ENCODE data around the gene SETD7.

The SETD7 gene

GRCh38 chr4:139567159-139567870, 11.3 kb upstream of the SETD7 start:
- Histone ChIP-seq H3K36me3 (ENCODE audit: control insufficient read depth in 1 of 2, insufficient read depth in 2 of 2, low read length in 2 of 2) (no peaks in the 10 kb centered on the region), H3K27me3 (ENCODE audit: low read depth, low read length) (no peaks in the 10 kb centered on the region), H3K4me1 (ENCODE audit: control insufficient read depth in 1 of 2, insufficient read depth in 2 of 2, low read length in 2 of 2) (no peaks in the 10 kb centered on the region), H3K9me3 (ENCODE audit: control insufficient read depth in 1 of 2, low read length in 2 of 2) (no peaks in the 10 kb centered on the region), H3K4me3 (ENCODE audit: low read depth in 1 of 2, low read length in 2 of 2) (no peak overlapping the region), H3K27ac (ENCODE audit: low read length) (no peak overlapping the region)

GRCh38 chr4:139564502-139564901, 8.5 kb upstream of the SETD7 start:
- H3K4me3 ChIP-seq (ENCODE audit: low read depth in 1 of 2, low read length in 2 of 2), result no peak overlapping the region
- H3K27me3 ChIP-seq (ENCODE audit: low read depth, low read length), result no peaks in the 10 kb centered on the region
- no peaks in the 10 kb centered on the region for H3K36me3 ChIP-seq (ENCODE audit: control insufficient read depth in 1 of 2, insufficient read depth in 2 of 2, low read length in 2 of 2)
- no peaks in the 10 kb centered on the region for H3K9me3 ChIP-seq (ENCODE audit: control insufficient read depth in 1 of 2, low read length in 2 of 2)
- H3K4me1 ChIP-seq (ENCODE audit: control insufficient read depth in 1 of 2, insufficient read depth in 2 of 2, low read length in 2 of 2), result peaks cover 0 to 15% of the 10 kb centered on the region in 2 donors
- no peak overlapping the region for H3K27ac ChIP-seq (ENCODE audit: low read length)

GRCh38 chr4:139563515-139563914, 7.5 kb upstream of the SETD7 start:
- Histone ChIP-seq H3K27me3 (ENCODE audit: low read depth, low read length) (no peaks in the 10 kb centered on the region), H3K4me1 (ENCODE audit: control insufficient read depth in 1 of 2, insufficient read depth in 2 of 2, low read length in 2 of 2) (peaks cover 8 to 23% of the 10 kb centered on the region in 2 donors), H3K27ac (ENCODE audit: low read length) (no peak overlapping the region), H3K4me3 (ENCODE audit: low read depth in 1 of 2, low read length in 2 of 2) (no peak overlapping the region), H3K9me3 (ENCODE audit: control insufficient read depth in 1 of 2, low read length in 2 of 2) (no peaks in the 10 kb centered on the region), H3K36me3 (ENCODE audit: control insufficient read depth in 1 of 2, insufficient read depth in 2 of 2, low read length in 2 of 2) (no peaks in the 10 kb centered on the region)

DNA sequence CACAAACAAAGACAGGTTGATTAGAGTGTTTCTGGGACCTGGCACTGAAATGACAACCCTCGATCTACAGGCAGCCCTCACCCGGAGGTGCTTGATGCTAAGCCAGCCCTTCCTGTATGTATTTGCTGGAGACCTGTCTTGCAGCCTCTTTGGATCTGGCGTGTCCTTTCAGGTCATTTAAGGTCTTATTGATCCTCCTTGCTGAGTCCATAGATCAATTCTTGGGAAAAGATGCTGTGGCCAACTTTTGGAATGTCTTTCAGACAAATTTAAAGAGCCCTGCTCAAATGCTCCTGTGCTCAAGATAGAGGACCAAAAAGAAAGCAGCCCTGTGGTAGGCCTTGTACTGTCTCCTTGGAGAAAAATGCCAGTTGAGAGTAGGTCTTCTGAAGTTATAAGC, 6.8 kb upstream of the SETD7 start:
- Histone ChIP-seq H3K4me3 (ENCODE audit: low read depth in 1 of 2, low read length in 2 of 2) (no peak overlapping the region), H3K4me1 (ENCODE audit: control insufficient read depth in 1 of 2, insufficient read depth in 2 of 2, low read length in 2 of 2) (peaks cover 10 to 28% of the 10 kb centered on the region in 2 donors), H3K27me3 (ENCODE audit: low read depth, low read length) (no peaks in the 10 kb centered on the region), H3K27ac (ENCODE audit: low read length) (no peak overlapping the region), H3K9me3 (ENCODE audit: control insufficient read depth in 1 of 2, low read length in 2 of 2) (no peaks in the 10 kb centered on the region), H3K36me3 (ENCODE audit: control insufficient read depth in 1 of 2, insufficient read depth in 2 of 2, low read length in 2 of 2) (no peaks in the 10 kb centered on the region)

DNA sequence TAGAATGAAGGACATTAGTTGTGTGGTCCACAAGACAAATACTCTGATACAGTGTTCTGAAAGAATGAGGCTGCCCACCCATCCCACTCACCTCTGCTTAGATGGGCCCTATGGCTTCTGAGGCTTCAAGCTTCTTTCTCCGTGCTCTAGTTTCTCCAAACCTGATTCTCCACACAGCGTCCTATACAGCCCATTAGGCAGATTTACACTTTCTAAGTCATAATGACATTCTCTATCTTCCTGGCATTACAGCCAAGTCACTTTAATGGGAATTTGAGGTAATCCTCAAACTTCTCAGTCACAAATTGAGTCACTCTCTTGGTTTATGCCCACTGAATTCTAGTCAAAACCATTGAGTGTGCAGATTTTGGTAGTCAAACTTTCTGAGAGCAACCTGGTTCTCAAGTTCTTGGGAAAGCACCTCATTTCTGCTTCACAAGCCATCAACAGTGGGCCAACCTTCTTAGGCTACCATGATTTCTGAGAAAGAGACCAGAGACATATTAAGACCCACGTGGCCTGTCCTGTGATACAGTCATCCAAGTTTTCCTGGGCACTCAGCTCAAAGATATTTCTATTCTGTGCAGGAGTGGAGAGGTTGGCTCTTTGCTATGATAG, 6.2 kb upstream of the SETD7 start:
- no peak overlapping the region for H3K27ac ChIP-seq (ENCODE audit: low read length)
- H3K4me1 ChIP-seq (ENCODE audit: control insufficient read depth in 1 of 2, insufficient read depth in 2 of 2, low read length in 2 of 2), result peaks cover 10 to 28% of the 10 kb centered on the region in 2 donors

GRCh38 chr4:139560406-139561104, 4.5 kb upstream of the SETD7 start:
- peaks cover 10 to 28% of the 10 kb centered on the region in 2 donors for H3K4me1 ChIP-seq (ENCODE audit: control insufficient read depth in 1 of 2, insufficient read depth in 2 of 2, low read length in 2 of 2)
- no peaks in the 10 kb centered on the region for H3K9me3 ChIP-seq (ENCODE audit: control insufficient read depth in 1 of 2, low read length in 2 of 2)
- H3K27ac ChIP-seq (ENCODE audit: low read length), result peak overlapping the region; percentile 46
- H3K36me3 ChIP-seq (ENCODE audit: control insufficient read depth in 1 of 2, insufficient read depth in 2 of 2, low read length in 2 of 2), result no peaks in the 10 kb centered on the region
- H3K4me3 ChIP-seq (ENCODE audit: low read depth in 1 of 2, low read length in 2 of 2), result no peak overlapping the region
- no peaks in the 10 kb centered on the region for H3K27me3 ChIP-seq (ENCODE audit: low read depth, low read length)

More for the DNA sequence above, 6.2 kb upstream of the SETD7 start:
- H3K4me3 ChIP-seq (ENCODE audit: low read depth in 1 of 2, low read length in 2 of 2), result no peak overlapping the region
- no peaks in the 10 kb centered on the region for H3K36me3 ChIP-seq (ENCODE audit: control insufficient read depth in 1 of 2, insufficient read depth in 2 of 2, low read length in 2 of 2)
- no peaks in the 10 kb centered on the region for H3K27me3 ChIP-seq (ENCODE audit: low read depth, low read length)
- H3K9me3 ChIP-seq (ENCODE audit: control insufficient read depth in 1 of 2, low read length in 2 of 2), result no peaks in the 10 kb centered on the region

- Histone ChIP-seq H3K27me3 (ENCODE audit: low read depth, low read length) (no peaks in the 10 kb centered on the region), H3K4me1 (ENCODE audit: control insufficient read depth in 1 of 2, insufficient read depth in 2 of 2, low read length in 2 of 2) (peaks cover 10 to 28% of the 10 kb centered on the region in 2 donors), H3K4me3 (ENCODE audit: low read depth in 1 of 2, low read length in 2 of 2) (no peak overlapping the region), H3K9me3 (ENCODE audit: control insufficient read depth in 1 of 2, low read length in 2 of 2) (no peaks in the 10 kb centered on the region), H3K27ac (ENCODE audit: low read length) (no peak overlapping the region), H3K36me3 (ENCODE audit: control insufficient read depth in 1 of 2, insufficient read depth in 2 of 2, low read length in 2 of 2) (no peaks in the 10 kb centered on the region)
Measured at GRCh38 chr4:139559687-139560086, 3.7 kb upstream of the SETD7 start.

DNA sequence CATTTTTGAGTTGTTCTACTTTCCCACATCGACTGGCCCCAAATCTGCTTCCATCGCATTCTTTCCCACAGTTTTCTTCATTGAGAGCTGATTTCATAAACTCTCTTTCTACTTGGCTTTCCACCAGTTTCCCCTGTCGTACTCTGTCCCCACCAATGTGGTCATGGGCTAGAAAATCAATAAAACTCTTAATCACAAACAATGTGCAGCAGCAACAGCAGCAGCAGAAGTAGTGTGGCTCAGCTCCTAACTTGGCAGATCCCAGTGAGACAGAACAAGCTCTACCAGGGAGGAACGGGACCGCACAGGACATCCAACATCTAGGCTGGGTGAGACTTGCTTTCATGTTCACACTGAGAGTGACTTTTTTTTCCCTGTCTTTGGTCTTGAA, 3.1 kb upstream of the SETD7 start:
- H3K4me3 ChIP-seq (ENCODE audit: low read depth in 1 of 2, low read length in 2 of 2), result no peak overlapping the region
- peaks cover 10 to 32% of the 10 kb centered on the region in 2 donors for H3K4me1 ChIP-seq (ENCODE audit: control insufficient read depth in 1 of 2, insufficient read depth in 2 of 2, low read length in 2 of 2)

DNA sequence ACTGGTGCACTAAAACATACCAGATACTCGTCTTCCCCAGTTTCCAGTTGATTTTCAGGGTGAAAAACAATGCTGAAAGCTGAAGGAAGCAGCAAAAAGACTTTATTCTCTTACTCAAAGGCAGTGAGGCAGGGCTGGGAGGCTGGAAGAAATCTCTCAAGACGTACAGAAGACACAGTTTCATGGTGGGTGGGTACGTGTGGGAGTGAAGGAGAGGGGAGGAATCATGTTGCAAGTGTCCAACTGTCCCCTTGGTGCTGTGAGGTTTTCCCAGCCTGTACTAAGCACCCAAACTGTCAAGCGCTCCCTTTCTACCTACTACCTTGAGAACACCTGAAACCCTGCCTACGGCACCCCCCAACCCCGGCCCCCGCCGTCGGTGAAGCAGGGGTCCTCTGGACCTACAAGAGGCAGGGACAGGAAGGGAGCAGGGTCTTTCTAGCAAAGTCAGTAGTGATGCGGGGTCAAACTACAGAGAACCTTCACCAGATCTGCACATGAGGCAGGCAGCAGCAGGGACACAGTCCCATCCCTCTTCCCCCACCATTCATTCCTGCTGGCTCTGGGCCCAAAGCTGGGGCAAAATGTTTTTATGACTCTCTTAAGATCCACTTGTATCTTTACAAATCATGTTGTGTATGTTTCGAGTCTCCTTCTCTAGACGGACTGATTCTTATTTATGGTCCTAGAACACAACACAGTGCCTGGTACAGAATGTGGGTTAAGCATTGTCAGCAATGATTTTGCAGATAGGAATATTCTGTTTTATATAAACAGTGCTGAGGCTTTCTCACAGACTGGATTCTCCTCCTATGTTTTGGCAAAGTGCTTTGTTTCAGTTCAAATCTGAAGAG, 2.4 kb upstream of the SETD7 start:
- no peaks in the 10 kb centered on the region for H3K9me3 ChIP-seq (ENCODE audit: control insufficient read depth in 1 of 2, low read length in 2 of 2)
- no peak overlapping the region for H3K4me3 ChIP-seq (ENCODE audit: low read depth in 1 of 2, low read length in 2 of 2)
- H3K4me1 ChIP-seq (ENCODE audit: control insufficient read depth in 1 of 2, insufficient read depth in 2 of 2, low read length in 2 of 2), result peaks cover 10 to 38% of the 10 kb centered on the region in 2 donors
- H3K27ac ChIP-seq (ENCODE audit: low read length), result no peak overlapping the region
- H3K36me3 ChIP-seq (ENCODE audit: control insufficient read depth in 1 of 2, insufficient read depth in 2 of 2, low read length in 2 of 2), result no peaks in the 10 kb centered on the region
- H3K27me3 ChIP-seq (ENCODE audit: low read depth, low read length), result no peaks in the 10 kb centered on the region

More for the DNA sequence above, 3.1 kb upstream of the SETD7 start:
- Histone ChIP-seq H3K27me3 (ENCODE audit: low read depth, low read length) (no peaks in the 10 kb centered on the region), H3K36me3 (ENCODE audit: control insufficient read depth in 1 of 2, insufficient read depth in 2 of 2, low read length in 2 of 2) (no peaks in the 10 kb centered on the region), H3K27ac (ENCODE audit: low read length) (no peak overlapping the region), H3K9me3 (ENCODE audit: control insufficient read depth in 1 of 2, low read length in 2 of 2) (no peaks in the 10 kb centered on the region)

- no peaks in the 10 kb centered on the region for H3K27me3 ChIP-seq (ENCODE audit: low read depth, low read length)
- peak overlapping the region; percentile 91 for H3K27ac ChIP-seq (ENCODE audit: low read length)
- H3K4me1 ChIP-seq (ENCODE audit: control insufficient read depth in 1 of 2, insufficient read depth in 2 of 2, low read length in 2 of 2), result peaks cover 17 to 46% of the 10 kb centered on the region in 2 donors
- H3K4me3 ChIP-seq (ENCODE audit: low read depth in 1 of 2, low read length in 2 of 2), result peak overlapping the region; percentile 69 to 78
- H3K9me3 ChIP-seq (ENCODE audit: control insufficient read depth in 1 of 2, low read length in 2 of 2), result no peaks in the 10 kb centered on the region
- no peaks in the 10 kb centered on the region for H3K36me3 ChIP-seq (ENCODE audit: control insufficient read depth in 1 of 2, insufficient read depth in 2 of 2, low read length in 2 of 2)
Measured at GRCh38 chr4:139557556-139558110, 1.6 kb upstream of the SETD7 start.

All from muscle layer of duodenum (tissue), 2 donors.